Tibial artery (tissue), 4 donors: ENCODE measurements around the gene HSPB6.

Source experiments
- DNase-seq, 2 donors: peaks; one replicate each; pipeline ENCODE4 v3.0.0-alpha.2; 2019
- H3K27ac ChIP-seq, 2 donors: fragments of 200-600 bp; sonication (generic) in 1 of 2; 1 replicate in 1 of 2; 2 replicates in 1 of 2; pipeline ENCODE4 v1.5.1; 2018 to 2019; ENCODE audit warnings: mild to moderate bottlenecking in 1 of 2
- H3K27me3 ChIP-seq, 2 donors: fragments of 200-600 bp; sonication (generic) in 1 of 2; one replicate each; pipeline versions ENCODE4 v1.5.1 to v1.6.0; 2016 to 2019
- H3K36me3 ChIP-seq, 3 donors: fragments of 200-600 bp; sonication (generic) in 2 of 3; one replicate each; pipeline ENCODE4 v1.5.1; 2016 to 2019; ENCODE audit warnings: mild to moderate bottlenecking in 2 of 3
- H3K4me1 ChIP-seq, 4 donors: fragments of 200-600 bp; sonication (generic) in 2 of 4; 1 replicate in 3 of 4; 2 replicates in 1 of 4; pipeline ENCODE4 v1.5.1; 2016 to 2019
- H3K4me3 ChIP-seq, 2 donors: fragments of 200-600 bp; sonication (generic) in 1 of 2; 1 replicate in 1 of 2; 2 replicates in 1 of 2; pipeline ENCODE4 v1.5.1; 2018 to 2019; ENCODE audit warnings: mild to moderate bottlenecking in 2 of 2
- H3K9me3 ChIP-seq, 3 donors: fragments of 200-600 bp; sonication (generic) in 1 of 3; one replicate each; pipeline ENCODE4 v1.5.1; 2016 to 2019
- intact Hi-C: fragments of 100-400 bp; cut with DNase I; formaldehyde crosslinking; loops from one replicate; pipeline ENCODE4 v1.15.0; 2023; ENCODE audit warnings: low total_unique reads
- TF ChIP-seq, protein P1 (sequence below), 2 experiments: fragments of 200-600 bp in 1 of 2; fragments of 450-650 bp in 1 of 2; IDR thresholded peaks; one replicate each; pipeline ENCODE4 v1.5.1; 2017 to 2019; ENCODE audit warnings: antibody characterized with exemption in 2 of 2, mild to moderate bottlenecking in 1 of 2, moderate library complexity in 1 of 2

Gene HSPB6

DNA sequence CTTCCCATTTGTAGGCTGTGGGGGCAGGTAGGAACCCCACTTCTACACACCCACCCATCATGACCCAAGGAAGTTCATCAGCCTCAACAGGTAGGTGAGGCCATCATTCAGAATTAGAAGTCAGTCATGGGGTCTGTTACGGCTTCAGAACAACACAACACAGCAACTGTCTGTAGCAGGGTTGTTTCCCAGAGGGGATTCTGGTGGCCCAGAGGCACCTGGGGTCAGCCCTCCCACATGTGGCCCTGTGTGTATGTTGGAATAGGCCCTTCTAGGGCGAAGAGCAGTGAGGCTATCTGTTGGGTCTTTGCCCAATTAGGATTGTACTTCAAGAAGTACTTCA lies 18.0 kb downstream of the HSPB6 start:
- intact Hi-C loops, result no loop called here
- peaks cover 0 to 26% (median 15%) of the 10 kb centered on the region in 4 donors for H3K4me1 ChIP-seq
- H3K4me3 ChIP-seq, result no peak overlapping the region
- H3K27ac ChIP-seq, result no peak overlapping the region
- TF ChIP-seq, protein P1, sequence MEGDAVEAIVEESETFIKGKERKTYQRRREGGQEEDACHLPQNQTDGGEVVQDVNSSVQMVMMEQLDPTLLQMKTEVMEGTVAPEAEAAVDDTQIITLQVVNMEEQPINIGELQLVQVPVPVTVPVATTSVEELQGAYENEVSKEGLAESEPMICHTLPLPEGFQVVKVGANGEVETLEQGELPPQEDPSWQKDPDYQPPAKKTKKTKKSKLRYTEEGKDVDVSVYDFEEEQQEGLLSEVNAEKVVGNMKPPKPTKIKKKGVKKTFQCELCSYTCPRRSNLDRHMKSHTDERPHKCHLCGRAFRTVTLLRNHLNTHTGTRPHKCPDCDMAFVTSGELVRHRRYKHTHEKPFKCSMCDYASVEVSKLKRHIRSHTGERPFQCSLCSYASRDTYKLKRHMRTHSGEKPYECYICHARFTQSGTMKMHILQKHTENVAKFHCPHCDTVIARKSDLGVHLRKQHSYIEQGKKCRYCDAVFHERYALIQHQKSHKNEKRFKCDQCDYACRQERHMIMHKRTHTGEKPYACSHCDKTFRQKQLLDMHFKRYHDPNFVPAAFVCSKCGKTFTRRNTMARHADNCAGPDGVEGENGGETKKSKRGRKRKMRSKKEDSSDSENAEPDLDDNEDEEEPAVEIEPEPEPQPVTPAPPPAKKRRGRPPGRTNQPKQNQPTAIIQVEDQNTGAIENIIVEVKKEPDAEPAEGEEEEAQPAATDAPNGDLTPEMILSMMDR (IDR thresholded peaks at IDR 0.05), result no peak
- H3K9me3 ChIP-seq, result no peaks in the 10 kb centered on the region
- no peaks in the 10 kb centered on the region for H3K27me3 ChIP-seq
- no peak for DNase-seq
- peaks cover 15 to 60% (median 49%) of the 10 kb centered on the region in 3 donors for H3K36me3 ChIP-seq

DNA sequence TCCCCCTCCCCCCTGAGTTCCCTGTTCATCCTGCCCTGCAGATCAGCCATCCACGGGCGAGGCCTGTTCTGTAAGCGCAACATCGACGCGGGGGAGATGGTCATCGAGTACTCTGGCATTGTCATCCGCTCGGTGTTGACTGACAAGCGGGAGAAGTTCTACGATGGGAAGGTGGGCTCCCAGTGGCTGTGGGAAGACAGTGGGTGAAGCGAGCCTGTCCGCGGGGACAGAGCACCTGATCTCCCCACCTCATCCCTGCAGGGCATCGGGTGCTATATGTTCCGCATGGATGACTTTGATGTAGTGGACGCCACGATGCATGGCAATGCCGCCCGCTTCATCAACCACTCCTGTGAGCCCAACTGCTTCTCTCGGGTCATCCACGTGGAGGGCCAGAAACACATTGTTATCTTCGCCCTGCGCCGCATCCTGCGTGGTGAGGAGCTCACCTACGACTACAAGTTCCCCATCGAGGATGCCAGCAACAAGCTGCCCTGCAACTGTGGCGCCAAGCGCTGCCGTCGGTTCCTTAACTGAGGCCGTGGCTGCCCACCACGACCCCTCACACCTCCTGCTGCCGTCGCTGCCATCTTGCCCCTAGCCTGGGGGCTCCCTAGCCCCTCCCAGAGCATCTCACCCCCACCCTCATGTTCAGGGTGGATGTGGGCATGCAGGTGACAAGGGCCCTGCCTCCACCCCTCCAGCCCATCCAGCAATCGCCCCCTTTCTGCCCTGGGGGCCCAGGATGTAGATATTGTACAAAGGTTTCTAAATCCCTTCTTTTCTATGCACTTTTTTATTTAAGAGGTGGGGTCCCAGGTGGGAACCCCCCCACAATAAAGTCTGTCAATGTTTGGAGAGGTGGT lies 18.6 kb downstream of the HSPB6 start:
- intact Hi-C loops, result no loop called here
- TF ChIP-seq, protein P1 (IDR thresholded peaks at IDR 0.05), result no peak
- peaks cover 0 to 23% (median 14%) of the 10 kb centered on the region in 4 donors for H3K4me1 ChIP-seq
- no peaks in the 10 kb centered on the region for H3K27me3 ChIP-seq
- H3K9me3 ChIP-seq, result no peaks in the 10 kb centered on the region
- no peak overlapping the region for H3K4me3 ChIP-seq
- H3K27ac ChIP-seq, result no peak overlapping the region
- peaks cover 15 to 66% (median 55%) of the 10 kb centered on the region in 3 donors for H3K36me3 ChIP-seq
- no peak for DNase-seq

DNA sequence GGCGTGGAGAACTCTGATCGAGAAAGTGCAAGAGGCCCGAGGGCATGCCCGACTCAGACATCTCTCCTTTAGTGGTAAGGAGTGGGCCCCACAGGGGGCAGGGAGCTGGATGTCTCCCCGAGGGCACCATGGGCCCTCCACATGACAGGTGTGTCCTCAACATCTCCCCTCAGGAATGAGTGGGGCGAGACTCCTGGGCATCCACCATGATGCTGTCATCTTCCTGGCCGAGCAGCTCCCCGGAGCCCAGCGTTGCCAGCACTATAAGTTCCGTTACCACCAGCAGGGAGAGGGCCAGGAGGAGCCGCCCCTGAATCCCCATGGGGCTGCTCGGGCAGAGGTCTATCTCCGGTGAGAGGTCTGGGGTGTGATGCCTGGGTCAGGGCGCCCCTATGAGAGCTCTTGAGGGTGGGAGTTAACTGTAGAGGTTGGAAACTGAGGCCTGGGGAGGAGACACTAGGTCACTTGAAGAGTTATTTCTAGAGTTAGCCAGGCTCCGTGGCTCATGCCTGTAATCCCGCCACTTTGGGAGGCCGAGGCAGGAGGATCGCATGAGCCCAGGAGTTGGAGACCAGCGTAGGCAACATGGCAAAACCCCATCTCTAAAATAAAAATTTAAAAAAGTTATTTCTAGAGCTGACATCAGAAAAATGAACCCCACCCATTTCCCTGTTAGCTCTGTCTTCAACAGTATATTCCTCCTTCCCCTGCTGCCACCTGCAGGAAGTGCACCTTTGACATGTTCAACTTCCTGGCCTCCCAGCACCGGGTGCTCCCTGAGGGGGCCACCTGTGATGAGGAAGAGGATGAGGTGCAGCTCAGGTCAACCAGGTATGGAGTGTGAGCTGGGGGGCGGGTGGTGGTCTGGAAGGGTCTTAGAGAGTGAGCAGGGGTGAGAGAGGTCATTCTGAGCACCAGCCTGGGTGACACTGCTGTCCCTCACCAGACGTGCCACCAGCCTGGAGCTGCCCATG lies 19.6 kb downstream of the HSPB6 start:
- Histone ChIP-seq H3K4me3 (no peak overlapping the region), H3K27ac (no peak overlapping the region), H3K4me1 (peaks cover 0 to 23% (median 14%) of the 10 kb centered on the region in 4 donors), H3K27me3 (no peaks in the 10 kb centered on the region), H3K9me3 (no peaks in the 10 kb centered on the region), H3K36me3 (peaks cover 22 to 70% (median 66%) of the 10 kb centered on the region in 3 donors)
- DNase-seq, result no peak
- intact Hi-C loops, result no loop called here
- TF ChIP-seq, protein P1 (IDR thresholded peaks at IDR 0.05), result no peak

GRCh38 chr19:35734889-35735288 lies 21.9 kb downstream of the HSPB6 start:
- Histone ChIP-seq H3K36me3 (peaks cover 45 to 93% (median 89%) of the 10 kb centered on the region in 3 donors), H3K4me1 (peaks cover 0 to 9% (median 7%) of the 10 kb centered on the region in 4 donors), H3K9me3 (no peaks in the 10 kb centered on the region), H3K27ac (no peak overlapping the region), H3K4me3 (no peak overlapping the region), H3K27me3 (no peaks in the 10 kb centered on the region)
- intact Hi-C loops, result no loop called here
- DNase-seq, result no peak
- TF ChIP-seq, protein P1 (IDR thresholded peaks at IDR 0.05), result no peak

- DNase-seq, result no peak
- no peaks in the 10 kb centered on the region for H3K27me3 ChIP-seq
- H3K4me1 ChIP-seq, result peaks cover 0 to 3% (median under 1%) of the 10 kb centered on the region in 4 donors
- TF ChIP-seq, protein P1 (IDR thresholded peaks at IDR 0.05), result no peak
- intact Hi-C loops, result no loop called here
- H3K27ac ChIP-seq, result no peak overlapping the region
- no peak overlapping the region for H3K4me3 ChIP-seq
- peaks cover 51 to 99% (median 95%) of the 10 kb centered on the region in 3 donors for H3K36me3 ChIP-seq
- no peaks in the 10 kb centered on the region for H3K9me3 ChIP-seq
These were observed 22.6 kb downstream of the HSPB6 start for GRCh38 chr19:35734273-35734672.
